HEK293 (cell line): ENCODE measurements around the gene AP5M1.

Experiments used
- ZBTB49 ChIP-seq: fragments of 450-650 bp; formaldehyde crosslinking; IDR thresholded peaks from 2 replicates; pipeline ENCODE4 v1.5.1; 2016; ENCODE audit warnings: missing biosample characterization, missing genetic modification characterization, low read depth
- ZNF138 ChIP-seq: fragments of 450-650 bp; formaldehyde crosslinking; IDR thresholded peaks from 2 replicates; pipeline ENCODE4 v1.5.1; 2016; ENCODE audit warnings: missing biosample characterization, missing genetic modification characterization, borderline replicate concordance
- ZNF184 ChIP-seq: fragments of 450-650 bp; IDR thresholded peaks from 2 replicates; pipeline ENCODE4 v1.5.1; 2018; ENCODE audit warnings: missing biosample characterization, mild to moderate bottlenecking, missing genetic modification characterization
- ZNF426 ChIP-seq: fragments of 450-650 bp; formaldehyde crosslinking; IDR thresholded peaks from 2 replicates; pipeline ENCODE4 v1.5.1; 2017; ENCODE audit warnings: missing biosample characterization, missing genetic modification characterization, mild to moderate bottlenecking, inconsistent platforms, moderate library complexity

DNA sequence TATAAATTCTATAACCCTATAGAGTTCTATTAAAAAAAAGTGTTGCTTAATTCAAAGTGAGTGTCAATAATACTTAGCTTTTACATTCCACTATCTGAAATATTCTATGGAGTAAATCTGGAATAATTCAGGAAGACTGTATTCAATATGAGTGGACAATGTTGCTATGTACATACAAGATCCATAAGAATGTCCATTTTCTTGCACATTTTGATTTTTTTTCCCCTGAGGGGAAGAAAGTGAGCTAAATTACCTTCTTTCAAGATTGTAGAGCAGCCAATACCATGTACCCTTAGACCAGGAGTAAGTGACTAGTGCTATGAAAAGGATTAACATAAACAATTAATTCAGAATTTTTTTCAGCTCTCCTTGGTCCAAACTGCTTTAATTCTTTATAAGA is 25.5 kb upstream of the AP5M1 start:
- TF ChIP-seq ZNF184, result no peak
- no peak for TF ChIP-seq ZNF138 (tag by site-specific recombination)
- no peak for TF ChIP-seq ZBTB49 (tag by site-specific recombination)
- no peak for TF ChIP-seq ZNF426 (tag by site-specific recombination)
